HG03066 (cell line): Measurements from ENCODE around the gene CPSF6.
"Not testable (repeated sequence)": the region's sequence is repeated elsewhere in the genome, so short reads cannot be mapped to it uniquely, and the experiment has no call there.

Source experiments
- ATAC-seq: cut with Tn5 transposase; IDR thresholded peaks from one replicate; pipeline ENCODE4 v1.9.1; 2021; ENCODE audit warnings: low read depth; ENCODE audit not compliant: unreplicated experiment

CPSF6 gene

DNA sequence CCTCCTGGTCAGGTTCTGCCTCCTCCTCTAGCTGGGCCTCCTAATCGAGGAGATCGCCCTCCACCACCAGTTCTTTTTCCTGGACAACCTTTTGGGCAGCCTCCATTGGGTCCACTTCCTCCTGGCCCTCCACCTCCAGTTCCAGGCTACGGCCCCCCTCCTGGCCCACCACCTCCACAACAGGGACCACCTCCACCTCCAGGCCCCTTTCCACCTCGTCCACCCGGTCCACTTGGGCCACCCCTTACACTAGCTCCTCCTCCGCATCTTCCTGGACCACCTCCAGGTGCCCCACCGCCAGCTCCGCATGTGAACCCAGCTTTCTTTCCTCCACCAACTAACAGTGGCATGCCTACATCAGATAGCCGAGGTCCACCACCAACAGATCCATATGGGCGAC, 19.3 kb downstream of the CPSF6 start:
- ATAC-seq: no peak

DNA sequence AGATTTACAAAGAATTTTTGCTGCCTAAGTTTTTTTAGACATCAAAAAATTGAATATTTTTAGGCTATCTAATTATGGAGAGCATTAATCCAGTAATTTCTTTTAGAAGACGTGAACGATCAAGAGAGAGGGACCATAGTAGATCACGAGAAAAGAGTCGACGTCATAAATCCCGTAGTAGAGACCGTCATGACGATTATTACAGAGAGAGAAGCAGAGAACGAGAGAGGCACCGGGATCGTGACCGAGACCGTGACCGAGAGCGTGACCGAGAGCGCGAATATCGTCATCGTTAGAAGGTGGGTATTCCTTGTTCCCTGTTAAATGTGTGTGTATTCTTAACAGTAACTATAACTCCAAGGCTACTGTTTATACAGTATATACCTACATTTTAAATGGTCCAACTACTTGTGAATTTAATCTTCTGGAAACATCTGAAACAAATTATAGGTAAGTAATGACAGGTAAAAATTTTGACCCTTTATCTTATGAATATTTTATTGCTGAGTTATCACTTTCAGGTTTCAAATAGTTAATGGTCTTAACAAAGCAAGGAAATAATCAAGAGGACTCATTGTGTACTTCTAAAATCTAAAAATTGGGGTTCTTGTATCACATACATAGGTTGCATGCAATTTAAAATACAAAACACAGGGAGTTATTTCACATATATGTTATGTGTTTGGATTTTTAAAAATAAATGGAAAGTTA, 23.1 kb downstream of the CPSF6 start:
- ATAC-seq: no peak

DNA sequence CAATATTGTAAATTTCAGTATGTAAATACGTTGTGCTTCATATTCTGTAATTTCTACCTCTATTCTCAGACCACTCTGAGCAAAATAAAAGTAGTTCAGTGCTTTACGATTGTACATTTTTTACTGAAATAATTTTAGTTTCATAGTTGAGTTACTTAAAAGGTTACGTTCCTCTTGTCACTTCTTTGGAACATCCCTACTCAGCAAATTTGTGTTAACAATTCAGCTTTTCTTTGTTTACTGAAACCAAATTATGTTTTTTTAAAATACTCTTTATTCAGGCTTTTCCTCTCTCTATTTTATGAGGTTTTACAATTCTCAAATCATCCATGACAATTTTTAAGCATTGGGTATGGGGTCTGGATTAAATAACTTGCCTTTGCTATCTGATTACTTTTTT, 25.8 kb downstream of the CPSF6 start:
- no peak for ATAC-seq

DNA sequence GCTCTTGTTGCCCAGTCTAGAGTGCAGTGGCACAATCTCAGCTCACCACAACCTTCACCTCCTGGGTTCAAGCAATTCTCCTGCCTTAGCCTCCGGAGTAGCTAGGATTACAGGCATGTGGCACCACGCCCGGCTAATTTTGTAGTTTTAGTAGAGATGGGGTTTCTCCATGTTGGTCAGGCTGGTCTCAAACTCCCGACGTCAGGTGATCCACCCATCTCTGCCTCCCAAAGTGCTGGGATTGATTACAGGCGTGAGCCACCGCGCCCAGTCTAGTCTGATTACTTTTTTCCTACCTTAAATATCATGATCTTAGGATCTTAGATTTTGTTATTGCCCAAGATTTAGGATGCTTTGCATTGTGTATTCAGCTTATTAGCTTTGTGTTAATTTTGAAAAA, 26.3 kb downstream of the CPSF6 start:
- not testable (repeated sequence) for ATAC-seq

DNA sequence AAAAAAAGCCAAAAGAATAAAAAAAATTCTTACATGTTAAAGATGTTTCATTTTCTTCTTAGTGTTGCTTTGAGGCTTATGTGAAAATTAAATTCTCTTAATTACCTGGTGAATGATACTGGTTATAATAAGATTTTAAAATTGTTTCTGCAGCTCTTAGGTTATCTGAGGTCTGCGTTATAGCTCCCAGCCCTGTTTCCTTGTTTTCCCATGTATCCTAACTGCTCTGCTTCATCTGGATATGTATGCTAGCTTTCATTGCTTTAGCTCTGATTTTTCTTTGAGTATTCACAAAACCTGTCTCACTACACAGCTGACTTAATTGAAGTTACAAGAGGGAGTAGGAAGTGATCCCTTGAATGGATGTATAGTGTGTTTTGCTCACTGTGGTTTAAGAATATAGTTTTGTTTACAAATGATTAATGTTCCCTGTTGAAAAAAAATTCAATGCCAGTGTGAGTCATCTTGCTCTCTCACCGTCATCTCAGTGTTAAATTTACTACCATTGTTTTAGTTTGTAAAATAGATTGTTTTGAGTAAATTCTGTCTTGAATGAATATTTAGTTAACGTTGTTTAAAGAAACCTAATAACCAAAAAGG, 26.8 kb downstream of the CPSF6 start:
- no peak for ATAC-seq

DNA sequence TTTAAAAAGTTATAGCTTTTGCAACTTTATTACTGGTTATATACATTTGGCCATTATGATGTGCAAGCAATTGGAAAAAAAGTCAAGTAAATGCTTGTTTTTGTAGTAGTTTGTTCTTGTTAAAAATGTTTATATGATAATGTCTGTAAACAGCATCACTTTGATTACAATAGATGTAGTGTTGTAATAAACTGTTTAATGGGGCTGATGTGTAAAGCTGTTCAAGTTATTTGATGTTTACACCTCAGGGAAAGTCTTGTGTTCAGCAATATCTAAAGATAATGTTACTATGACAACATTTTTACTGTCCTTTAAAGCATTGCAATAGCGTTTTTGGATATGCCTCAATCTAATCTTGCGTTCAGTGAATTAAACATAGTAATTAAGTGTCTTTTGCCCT, 30.4 kb downstream of the CPSF6 start:
- no peak for ATAC-seq

DNA sequence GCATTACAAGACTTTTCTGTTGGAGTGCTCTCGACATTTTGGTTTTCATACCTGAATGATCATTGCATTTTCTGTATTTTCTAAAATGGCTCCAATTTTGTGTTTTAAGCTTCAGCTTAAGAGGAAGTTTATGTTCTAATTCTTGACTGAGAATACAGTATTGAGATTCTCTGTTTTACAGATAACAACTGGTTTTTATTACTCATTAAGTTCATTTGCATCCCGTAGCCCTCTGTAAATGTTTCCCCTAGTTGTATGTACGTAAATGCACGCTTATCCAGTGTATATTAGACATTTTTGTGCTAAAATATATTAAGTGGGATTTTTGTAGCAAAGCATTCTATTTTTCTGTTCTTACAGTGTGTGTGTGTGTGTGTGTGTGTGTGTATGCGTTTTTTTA, 33.1 kb downstream of the CPSF6 start:
- no peak for ATAC-seq

DNA sequence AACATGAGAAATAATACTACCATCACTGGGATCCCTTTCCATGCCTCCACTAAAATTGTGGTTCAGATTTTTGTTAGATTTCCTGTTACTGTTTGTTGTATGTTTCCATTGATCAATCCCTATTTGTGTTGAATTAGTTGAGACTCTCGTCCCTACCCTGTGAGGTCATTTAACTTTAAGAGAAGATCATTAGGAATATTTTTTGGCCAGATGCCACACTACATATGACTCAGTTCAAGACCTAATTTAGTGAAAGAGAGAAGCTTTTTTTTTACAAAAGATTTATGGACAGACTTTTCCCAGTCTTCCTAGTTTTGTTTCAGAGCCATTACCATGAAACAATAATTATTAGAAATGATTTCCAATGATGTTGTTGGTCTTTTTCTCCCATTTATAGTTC, 35.5 kb downstream of the CPSF6 start:
- ATAC-seq: no peak

DNA sequence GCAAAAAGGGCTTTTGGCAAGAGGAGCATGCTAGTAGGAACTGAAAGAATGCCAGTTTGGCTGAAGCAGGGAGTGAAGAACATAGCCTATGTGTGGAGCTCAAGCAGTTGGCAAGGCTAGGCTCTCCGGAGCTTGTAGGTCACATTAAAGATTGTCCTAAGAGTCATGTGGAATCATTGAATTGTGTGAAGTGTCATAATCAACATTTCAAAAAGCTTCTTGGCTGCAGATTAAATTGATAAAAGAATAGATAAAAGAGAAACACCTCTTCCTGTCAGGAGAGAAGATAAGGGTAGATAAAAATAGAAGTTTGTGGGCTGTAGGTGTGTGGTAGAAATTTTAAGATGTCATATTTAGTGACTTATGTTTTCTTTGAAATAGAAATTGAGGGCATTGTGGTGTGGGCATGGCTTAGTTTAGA, 36.1 kb downstream of the CPSF6 start:
- ATAC-seq: no peak

DNA sequence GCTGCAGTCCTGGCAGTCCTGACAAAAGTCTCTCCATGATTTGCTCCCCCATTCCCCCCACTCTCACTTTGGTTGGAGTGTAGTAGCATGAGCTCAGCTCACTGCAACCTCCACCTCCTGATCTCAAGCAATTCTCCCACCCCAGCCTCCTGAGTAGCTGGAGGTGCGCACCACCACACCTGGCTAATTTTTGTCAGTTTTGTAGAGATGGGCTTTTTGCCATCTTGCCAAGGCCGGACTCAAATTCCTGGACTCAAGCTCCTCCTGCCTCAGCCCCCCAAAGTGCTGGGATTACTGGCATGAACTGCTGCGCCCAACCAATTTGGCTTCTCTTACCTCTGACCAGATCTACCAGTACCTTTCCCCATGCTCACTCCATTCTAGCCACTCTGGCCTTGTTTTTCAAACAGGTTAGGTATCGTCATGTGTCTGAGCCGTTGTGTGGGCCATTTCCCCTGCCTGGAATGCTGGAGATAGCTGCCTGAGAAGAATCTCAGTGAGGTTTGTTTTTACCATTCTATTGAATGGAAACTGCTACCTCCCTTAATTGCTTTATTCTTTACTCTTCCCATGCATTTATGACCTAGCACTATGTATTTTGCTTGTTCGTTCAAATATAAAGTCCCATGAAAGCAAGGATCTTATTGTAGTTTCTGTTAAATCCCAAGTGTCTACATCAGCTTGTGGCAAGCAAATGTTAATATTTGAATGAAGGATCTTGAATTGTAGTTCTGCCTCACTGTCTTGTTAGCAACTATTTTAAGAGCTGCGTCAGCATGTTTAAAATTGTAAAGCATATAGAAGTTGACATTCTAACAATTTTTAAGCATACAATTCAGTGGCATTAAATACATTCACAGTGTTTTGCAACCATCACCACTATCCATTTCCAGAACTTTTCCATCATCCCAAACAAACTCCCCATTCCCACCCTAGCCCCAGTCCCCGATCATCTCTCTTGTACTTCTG, 39.7 kb downstream of the CPSF6 start:
- ATAC-seq: no peak

DNA sequence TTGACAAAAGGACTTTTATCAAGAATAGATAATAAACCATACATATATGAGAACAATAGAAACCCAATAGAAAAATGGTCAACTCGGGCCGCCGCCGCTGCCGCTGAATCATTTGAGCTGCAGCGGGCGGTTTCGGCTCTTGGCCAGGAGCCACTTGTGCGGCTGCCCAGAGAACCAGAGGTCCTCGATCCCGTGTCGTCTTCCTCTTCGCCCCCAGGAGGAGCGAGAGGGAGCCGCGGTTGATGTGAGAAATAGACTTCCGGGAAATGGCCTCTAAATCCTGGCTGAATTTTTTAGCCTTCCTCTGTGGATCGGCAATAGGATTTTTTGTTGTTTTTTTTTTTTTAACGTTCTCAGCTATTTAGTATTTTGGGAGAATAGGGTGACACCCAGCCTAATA, 44.8 kb downstream of the CPSF6 start:
- ATAC-seq: no peak

DNA sequence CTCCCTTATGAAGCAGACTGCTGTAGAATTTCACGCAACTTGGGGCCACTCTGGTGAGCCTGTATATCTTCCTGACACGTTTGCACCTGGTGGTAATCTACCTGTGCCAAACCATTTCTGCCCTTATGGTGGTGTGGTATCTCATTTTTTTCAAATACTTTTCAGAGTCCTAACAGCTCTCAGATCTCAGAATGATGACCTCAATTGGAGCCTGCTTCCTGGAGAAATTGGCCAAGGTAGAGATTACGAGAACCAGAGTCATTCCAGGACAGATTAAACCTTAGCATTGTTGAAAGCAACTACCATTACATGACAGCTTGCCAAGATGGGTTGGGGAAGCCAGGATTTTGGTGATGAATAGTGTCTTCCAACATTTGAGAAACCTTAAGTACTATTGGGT, 48.2 kb downstream of the CPSF6 start:
- no peak for ATAC-seq

DNA sequence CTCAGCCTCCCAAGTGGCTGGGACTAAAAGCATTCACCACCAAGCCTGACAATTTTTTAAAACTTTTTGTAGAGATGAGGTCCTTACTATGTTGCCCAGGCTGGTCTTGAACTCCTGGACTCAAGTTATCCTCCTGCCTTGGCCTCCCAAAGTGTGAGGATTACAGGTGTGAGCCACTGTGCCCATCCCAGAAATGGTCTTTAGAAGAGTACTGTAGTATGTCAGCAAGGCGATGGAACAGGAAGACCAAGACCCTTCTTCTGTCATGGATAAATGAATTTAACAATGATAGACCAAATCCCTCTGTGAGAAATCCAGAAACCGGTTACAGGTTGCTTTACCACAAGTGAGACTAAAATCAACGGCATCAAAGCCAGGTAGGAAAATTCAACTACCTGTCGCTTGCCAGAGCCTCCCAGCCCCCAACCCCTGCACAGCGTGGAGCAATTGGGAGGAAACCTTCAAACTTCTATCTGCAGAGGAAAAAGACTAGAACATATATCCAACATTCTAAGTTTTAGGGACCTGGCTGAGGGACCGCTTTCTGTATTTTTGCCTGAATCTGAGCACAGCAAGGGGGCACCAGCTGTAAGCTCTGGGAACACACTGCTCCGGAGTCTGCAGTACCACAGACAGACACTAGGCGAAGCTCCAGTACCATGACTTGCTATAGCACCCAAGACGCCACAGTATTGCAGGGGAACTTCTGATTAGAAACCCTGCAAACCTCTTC, 51.3 kb downstream of the CPSF6 start:
- peak; percentile 99 for ATAC-seq

DNA sequence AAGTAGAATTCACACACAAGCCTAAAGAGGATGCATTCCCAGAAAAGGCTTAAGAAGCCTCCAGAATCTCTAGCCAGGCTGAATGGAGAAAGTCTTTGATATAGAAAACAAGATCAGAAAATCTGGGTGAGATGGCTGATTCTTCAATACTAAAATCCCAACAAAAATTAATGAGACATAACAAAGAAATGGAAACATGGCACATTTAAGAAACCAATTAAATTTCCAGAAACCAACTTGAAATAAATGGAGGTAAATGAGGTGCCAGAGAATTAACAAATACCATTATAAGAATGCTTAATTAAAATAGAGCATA, 51.9 kb downstream of the CPSF6 start:
- ATAC-seq: no peak

DNA sequence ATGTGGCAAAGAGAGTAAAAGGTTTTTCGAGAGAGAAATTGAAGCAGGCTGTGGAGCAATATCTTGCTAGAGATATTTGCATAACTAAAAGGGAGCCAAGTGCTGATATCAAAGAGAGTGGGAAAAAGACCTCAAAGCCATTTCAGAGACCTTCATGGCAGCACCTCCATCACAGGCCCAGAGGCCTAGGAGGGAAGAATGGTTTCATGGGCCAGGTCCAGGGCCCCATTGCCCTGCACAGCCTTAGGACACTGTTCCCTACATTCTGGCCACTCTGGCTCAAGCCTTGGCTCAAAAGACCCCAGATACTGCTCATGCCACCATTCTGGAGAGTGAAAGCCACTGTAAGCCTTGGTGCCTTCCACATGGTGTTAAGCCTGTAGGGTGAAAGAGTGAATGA, 58.8 kb downstream of the CPSF6 start:
- no peak for ATAC-seq

DNA sequence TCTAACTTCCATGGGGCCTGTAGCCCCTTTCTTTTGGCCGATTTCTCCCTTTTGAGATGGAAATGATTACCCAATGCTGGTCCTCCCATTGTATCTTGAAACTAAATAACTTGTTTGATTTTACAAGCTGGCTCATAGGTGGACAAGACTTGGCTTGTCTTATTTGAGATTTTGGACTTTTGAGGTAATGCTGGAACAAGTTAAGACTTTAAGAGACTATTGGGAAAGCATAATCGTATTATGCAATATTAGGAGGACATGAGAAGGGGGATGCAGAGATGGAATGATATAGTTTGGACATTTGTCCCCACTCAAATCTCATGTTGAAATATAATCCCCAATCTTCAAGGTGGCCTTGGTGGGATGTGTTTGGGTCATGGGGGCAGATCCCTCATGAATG, 59.6 kb downstream of the CPSF6 start:
- no peak for ATAC-seq

DNA sequence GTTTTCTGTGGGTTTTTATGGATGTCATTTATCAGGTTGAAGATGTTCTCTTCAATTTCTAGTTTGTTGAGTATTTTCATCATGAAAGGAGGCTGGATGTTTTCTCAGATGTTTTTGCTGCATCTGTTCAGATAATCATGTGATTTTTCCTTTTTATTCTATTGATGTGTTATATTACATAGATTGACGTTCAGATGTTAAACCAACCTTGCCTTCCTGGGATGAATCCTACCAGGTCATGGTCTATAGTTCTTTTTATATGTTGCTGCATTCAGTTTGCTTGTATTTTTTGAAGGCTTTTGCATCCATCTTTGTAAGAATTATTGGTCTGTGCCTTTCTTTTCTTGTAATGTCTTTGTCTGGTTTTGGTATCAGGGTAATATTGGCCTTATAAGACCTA, 64.9 kb downstream of the CPSF6 start:
- ATAC-seq: no peak

DNA sequence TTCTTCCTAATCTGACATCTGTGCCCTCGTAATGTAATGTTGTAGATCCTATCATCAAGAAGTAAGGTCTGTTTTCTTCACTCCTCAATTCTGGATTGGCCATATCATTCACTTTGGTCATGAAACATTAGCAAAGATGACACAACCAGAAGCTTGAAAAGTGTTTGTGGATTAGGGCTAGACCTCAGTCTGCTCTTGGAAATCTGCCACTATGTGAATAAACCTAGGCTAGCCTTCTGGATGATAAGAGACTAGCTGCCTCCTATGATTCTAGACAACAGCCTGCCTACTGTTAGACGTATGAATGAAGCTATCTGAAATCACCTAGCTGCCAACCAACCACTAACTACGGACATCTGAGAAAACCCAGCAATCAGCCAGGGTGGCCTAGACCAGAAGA, 70.1 kb downstream of the CPSF6 start:
- no peak for ATAC-seq

DNA sequence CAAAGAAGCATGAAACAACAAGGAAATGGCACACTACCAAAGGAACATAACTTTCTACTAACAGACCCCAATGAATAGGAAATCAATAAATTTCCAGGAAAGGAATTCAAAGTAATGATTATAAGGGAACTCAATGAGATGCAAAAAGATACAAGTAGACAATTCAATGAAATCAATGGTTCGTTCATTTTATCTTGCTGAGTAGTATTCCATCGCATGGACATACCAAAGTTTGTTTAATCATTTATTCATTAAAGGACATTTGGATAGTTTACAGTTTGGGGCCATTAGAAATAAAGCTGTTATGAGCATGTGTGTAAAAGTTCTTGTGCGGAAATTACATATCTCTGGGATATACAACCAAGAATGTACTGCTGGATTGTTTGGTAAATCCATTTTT, 73.8 kb downstream of the CPSF6 start:
- no peak for ATAC-seq

DNA sequence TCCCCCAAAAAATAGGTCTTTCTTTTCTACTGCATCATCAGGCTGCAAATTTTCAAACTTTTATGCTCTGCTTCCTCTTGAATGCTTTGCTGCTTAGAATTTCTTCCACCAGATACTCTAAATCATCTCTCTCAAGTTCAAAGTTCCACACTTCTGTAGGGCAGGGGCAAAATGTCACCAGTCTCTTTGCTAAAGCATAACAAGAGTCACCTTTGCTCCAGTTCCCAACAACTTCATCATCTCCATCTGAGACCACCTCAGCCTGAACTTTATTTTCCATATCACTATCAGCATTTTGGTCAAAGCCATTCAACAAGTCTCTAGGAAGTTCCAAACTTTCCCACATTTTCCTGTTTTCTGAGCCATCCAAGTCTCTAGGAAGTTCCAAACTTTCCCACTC, 77.4 kb downstream of the CPSF6 start:
- ATAC-seq: not testable (repeated sequence)

DNA sequence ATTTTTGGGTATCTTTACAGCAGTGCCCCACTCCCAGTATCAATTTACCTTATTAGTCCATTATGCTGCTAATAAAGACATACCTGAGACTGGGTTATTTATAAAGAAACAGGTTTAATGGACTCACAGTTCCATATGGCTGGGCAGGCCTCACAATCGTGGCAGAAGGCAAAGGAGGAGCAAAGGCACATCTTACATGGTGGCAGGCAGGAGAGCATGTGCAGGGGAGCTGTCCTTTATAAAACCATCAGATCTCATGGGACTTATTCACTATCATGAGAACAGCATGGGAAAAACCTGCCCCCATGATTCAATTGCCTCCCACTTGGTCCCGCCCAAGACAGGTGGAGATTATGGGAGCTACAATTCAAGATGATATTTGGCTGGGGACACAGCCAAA, 77.9 kb downstream of the CPSF6 start:
- ATAC-seq: not testable (repeated sequence)
